HepG2 (cell line): ENCODE data around the gene SPAG7. TPM values are rescaled to one million over a fixed set of nuclear protein-coding genes. Genes with fewer than 3 reads are reported as not detected.

Experiments used
- BRF2 ChIP-seq: sonication (generic); formaldehyde crosslinking; IDR thresholded peaks from 2 replicates; pipeline ENCODE4 v1.8.1; 2022; ENCODE audit warnings: mild to moderate bottlenecking, missing genetic modification reagents
- CEBPB ChIP-seq: IDR thresholded peaks from 2 replicates; pipeline ENCODE4 v1.6.1; 2011; ENCODE audit warnings: low read depth, low read length, improper control_type of control experiment, borderline replicate concordance
- CHD4 ChIP-seq: fragments of 200-600 bp; sonication (generic); IDR thresholded peaks from 2 replicates; pipeline ENCODE4 v1.7.0; 2017; ENCODE audit warnings: mild to moderate bottlenecking, low read length, borderline replicate concordance
- HIVEP1 ChIP-seq: sonication (generic); formaldehyde crosslinking; IDR thresholded peaks from 2 replicates; pipeline ENCODE4 v1.4.0; 2020; ENCODE audit warnings: mild to moderate bottlenecking, missing genetic modification reagents
- HOXA3 ChIP-seq: sonication (generic); formaldehyde crosslinking; IDR thresholded peaks from 2 replicates; pipeline ENCODE4 v1.5.0; 2020; ENCODE audit warnings: missing genetic modification reagents
- KLF16 ChIP-seq, 2 experiments: sonication (generic) in 1 of 2; formaldehyde crosslinking in 1 of 2; IDR thresholded peaks; 2 replicates each; pipeline versions ENCODE4 v1.6.1 to v1.8.0; 2016 to 2023; ENCODE audit warnings: missing genetic modification reagents in 2 of 2, missing compliant biosample characterization in 1 of 2
- MNT ChIP-seq: fragments of 450-650 bp; IDR thresholded peaks from 2 replicates; pipeline ENCODE4 v1.6.1; 2016
- MTA1 ChIP-seq: sonication (generic); formaldehyde crosslinking; IDR thresholded peaks from 2 replicates; pipeline ENCODE4 v1.4.0; 2020; ENCODE audit warnings: missing genetic modification reagents, mild to moderate bottlenecking, borderline replicate concordance
- MTF1 ChIP-seq: sonication (generic); formaldehyde crosslinking; IDR thresholded peaks from 2 replicates; pipeline ENCODE4 v1.5.0; 2020; ENCODE audit warnings: missing genetic modification reagents
- POLR2A ChIP-seq, 2 experiments: IDR thresholded peaks; 2 replicates each; pipeline ENCODE4 v1.6.1; 2011; ENCODE audit warnings: low read depth in 2 of 2, low read length in 2 of 2, mild to moderate bottlenecking in 1 of 2, moderate library complexity in 1 of 2; ENCODE audit not compliant: insufficient read depth in 1 of 2
- SATB2 ChIP-seq: sonication (generic); formaldehyde crosslinking; IDR thresholded peaks from 2 replicates; pipeline ENCODE4 v1.5.0; 2020; ENCODE audit warnings: missing genetic modification reagents
- SP4 ChIP-seq: sonication (generic); formaldehyde crosslinking; IDR thresholded peaks from 2 replicates; pipeline ENCODE4 v1.8.1; 2023; ENCODE audit warnings: mild to moderate bottlenecking, missing genetic modification reagents
- TP53 ChIP-seq: sonication (generic); formaldehyde crosslinking; conservative IDR thresholded peaks from 2 replicates; pipeline ENCODE4 v1.4.0; 2020; ENCODE audit warnings: missing genetic modification reagents
- ZBTB3 ChIP-seq: sonication (generic); formaldehyde crosslinking; IDR thresholded peaks from 2 replicates; pipeline ENCODE4 v1.4.0; 2020; ENCODE audit warnings: low read depth, mild to moderate bottlenecking, moderate library complexity, missing genetic modification reagents, borderline replicate concordance
- ZFP62 ChIP-seq: sonication (generic); formaldehyde crosslinking; IDR thresholded peaks from 2 replicates; pipeline ENCODE4 v1.4.0; 2020; ENCODE audit warnings: missing genetic modification reagents
- ZMYM2 ChIP-seq: sonication (generic); formaldehyde crosslinking; IDR thresholded peaks from 2 replicates; pipeline ENCODE4 v1.8.0; 2022; ENCODE audit warnings: mild to moderate bottlenecking, missing genetic modification reagents
- ZNF124 ChIP-seq: sonication (generic); formaldehyde crosslinking; IDR thresholded peaks from 2 replicates; pipeline ENCODE4 v1.4.0; 2020; ENCODE audit warnings: missing genetic modification reagents
- ZNF20 ChIP-seq: sonication (generic); formaldehyde crosslinking; IDR thresholded peaks from 2 replicates; pipeline ENCODE4 v1.4.0; 2020; ENCODE audit warnings: mild to moderate bottlenecking, moderate library complexity, missing genetic modification reagents
- ZNF260 ChIP-seq: sonication (generic); formaldehyde crosslinking; IDR thresholded peaks from 2 replicates; pipeline ENCODE4 v1.4.0; 2020; ENCODE audit warnings: missing genetic modification reagents, low read depth, mild to moderate bottlenecking, borderline replicate concordance
- ZNF329 ChIP-seq: sonication (generic); formaldehyde crosslinking; IDR thresholded peaks from 2 replicates; pipeline ENCODE4 v1.9.0; 2021; ENCODE audit warnings: low read depth, mild to moderate bottlenecking, missing genetic modification reagents
- ZNF441 ChIP-seq: sonication (generic); formaldehyde crosslinking; IDR thresholded peaks from 2 replicates; pipeline ENCODE4 v1.7.0; 2021; ENCODE audit warnings: missing genetic modification reagents, borderline replicate concordance
- polyA plus RNA-seq, 8 experiments: library from polyadenylated mRNA; depleted of rRNA in 3 of 8; stranded (reverse) in 7 of 8; unstranded in 1 of 8; fragments of >200 nt; fragmentation: Illumina TruSeq in 4 of 8; extraction: Trizol in 4 of 8; gene quantifications; 2 replicates each; pipeline versions ENCODE4 v1.2.1 to v1.2.3, GENCODE V29; 2011 to 2016; ENCODE audit warnings: low read depth in 4 of 8, missing spikeins in 1 of 8, mixed read lengths in 1 of 8; ENCODE audit not compliant: insufficient read depth in 1 of 8
- total RNA-seq, 5 experiments: library from RNA; depleted of rRNA; stranded (reverse); fragments of >200 nt; fragmentation: Illumina TruSeq; extraction: Trizol; gene quantifications; 2 replicates each; pipeline ENCODE4 v1.2.3, GENCODE V29; 2016; ENCODE audit warnings: low read depth in 1 of 5
- TF ChIP-seq, protein P1 (sequence below): IDR thresholded peaks from 2 replicates; pipeline ENCODE4 v1.6.1; 2012; ENCODE audit warnings: low read length, improper control_type of control experiment
- TF ChIP-seq, protein P2 (sequence below): IDR thresholded peaks from 2 replicates; pipeline ENCODE4 v1.6.1; 2016; ENCODE audit warnings: low read depth, control low read depth

Gene SPAG7
- total and polyA plus RNA-seq, 2 of the 13 experiments (the other 11 are each of a cell fraction or from before 2014, with no cell fraction given): 51.0 to 59.0 TPM

DNA sequence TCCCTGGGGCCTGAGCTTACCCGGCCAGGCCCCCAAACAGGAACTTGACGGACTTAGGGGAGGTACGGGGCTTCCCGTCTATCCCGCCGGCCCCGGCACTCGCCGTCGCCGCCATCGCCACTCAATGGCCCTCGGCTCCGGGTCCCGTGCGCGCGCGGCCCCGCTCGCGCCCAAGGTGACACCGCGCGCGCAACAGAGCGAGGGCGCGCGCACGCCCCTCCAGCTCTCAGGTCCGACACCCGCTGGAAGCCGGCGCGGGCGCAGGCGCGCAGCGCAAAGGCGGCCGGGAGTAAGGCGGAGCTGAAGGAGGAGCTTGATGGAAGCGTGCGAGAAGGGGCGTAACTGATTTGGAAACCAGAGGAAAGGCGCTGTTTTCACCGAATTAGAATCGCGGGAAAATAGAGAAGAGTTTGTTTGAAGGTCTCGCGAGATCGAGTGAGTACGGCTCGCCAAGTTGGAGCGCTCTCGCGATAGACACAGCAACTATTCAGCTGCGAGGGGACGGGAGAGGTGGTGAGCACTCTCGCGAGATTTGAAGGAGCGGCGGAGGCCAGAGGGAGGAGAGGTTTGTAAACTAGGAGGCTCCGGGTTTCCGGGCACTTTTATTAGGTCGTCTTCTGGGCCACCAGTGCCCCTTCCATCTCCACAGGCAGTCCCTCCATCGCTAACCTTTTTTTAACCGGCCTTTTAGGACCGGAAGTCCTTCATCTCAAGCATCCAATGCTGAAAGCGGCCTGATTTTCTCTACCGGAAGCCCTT, 27.6 kb downstream of the SPAG7 start, which contains the start of the genes RNF167 and SLC25A11 (continued):
- no peak for TF ChIP-seq ZNF260
- TF ChIP-seq SP4: peak; percentile 82
- no peak for TF ChIP-seq ZNF124
- TF ChIP-seq SATB2 (CRISPR knock-in tag): no peak
- TF ChIP-seq, protein P1, sequence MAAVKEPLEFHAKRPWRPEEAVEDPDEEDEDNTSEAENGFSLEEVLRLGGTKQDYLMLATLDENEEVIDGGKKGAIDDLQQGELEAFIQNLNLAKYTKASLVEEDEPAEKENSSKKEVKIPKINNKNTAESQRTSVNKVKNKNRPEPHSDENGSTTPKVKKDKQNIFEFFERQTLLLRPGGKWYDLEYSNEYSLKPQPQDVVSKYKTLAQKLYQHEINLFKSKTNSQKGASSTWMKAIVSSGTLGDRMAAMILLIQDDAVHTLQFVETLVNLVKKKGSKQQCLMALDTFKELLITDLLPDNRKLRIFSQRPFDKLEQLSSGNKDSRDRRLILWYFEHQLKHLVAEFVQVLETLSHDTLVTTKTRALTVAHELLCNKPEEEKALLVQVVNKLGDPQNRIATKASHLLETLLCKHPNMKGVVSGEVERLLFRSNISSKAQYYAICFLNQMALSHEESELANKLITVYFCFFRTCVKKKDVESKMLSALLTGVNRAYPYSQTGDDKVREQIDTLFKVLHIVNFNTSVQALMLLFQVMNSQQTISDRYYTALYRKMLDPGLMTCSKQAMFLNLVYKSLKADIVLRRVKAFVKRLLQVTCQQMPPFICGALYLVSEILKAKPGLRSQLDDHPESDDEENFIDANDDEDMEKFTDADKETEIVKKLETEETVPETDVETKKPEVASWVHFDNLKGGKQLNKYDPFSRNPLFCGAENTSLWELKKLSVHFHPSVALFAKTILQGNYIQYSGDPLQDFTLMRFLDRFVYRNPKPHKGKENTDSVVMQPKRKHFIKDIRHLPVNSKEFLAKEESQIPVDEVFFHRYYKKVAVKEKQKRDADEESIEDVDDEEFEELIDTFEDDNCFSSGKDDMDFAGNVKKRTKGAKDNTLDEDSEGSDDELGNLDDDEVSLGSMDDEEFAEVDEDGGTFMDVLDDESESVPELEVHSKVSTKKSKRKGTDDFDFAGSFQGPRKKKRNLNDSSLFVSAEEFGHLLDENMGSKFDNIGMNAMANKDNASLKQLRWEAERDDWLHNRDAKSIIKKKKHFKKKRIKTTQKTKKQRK: no peak
- TF ChIP-seq BRF2 (CRISPR knock-in tag): no peak
- TF ChIP-seq CEBPB: no peak
- peak in 1 of 2 experiments; percentile 70; a peak in 2 of 4 replicates for TF ChIP-seq KLF16 (CRISPR knock-in tag; IDR thresholded peaks at IDR 0.05)
- no peak for TF ChIP-seq ZFP62 (CRISPR knock-in tag)
- TF ChIP-seq, protein P2, sequence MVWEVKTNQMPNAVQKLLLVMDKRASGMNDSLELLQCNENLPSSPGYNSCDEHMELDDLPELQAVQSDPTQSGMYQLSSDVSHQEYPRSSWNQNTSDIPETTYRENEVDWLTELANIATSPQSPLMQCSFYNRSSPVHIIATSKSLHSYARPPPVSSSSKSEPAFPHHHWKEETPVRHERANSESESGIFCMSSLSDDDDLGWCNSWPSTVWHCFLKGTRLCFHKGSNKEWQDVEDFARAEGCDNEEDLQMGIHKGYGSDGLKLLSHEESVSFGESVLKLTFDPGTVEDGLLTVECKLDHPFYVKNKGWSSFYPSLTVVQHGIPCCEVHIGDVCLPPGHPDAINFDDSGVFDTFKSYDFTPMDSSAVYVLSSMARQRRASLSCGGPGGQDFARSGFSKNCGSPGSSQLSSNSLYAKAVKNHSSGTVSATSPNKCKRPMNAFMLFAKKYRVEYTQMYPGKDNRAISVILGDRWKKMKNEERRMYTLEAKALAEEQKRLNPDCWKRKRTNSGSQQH: no peak
- no peak for TF ChIP-seq ZBTB3
- peak; percentile 55; the same call in 1 of the 2 replicates for TF ChIP-seq MNT
- TF ChIP-seq ZNF441 (CRISPR knock-in tag): peak; percentile 84
- TF ChIP-seq ZNF20 (CRISPR knock-in tag): no peak
- TF ChIP-seq MTA1 (CRISPR knock-in tag): 0 out of 2 replicates have a peak, but pooled peaks have one; percentile 20
- TF ChIP-seq MTF1 (CRISPR knock-in tag): no peak
- peak; percentile 67 to 90 for TF ChIP-seq POLR2A (IDR thresholded peaks at IDR 0.05; ENCODE audit: insufficient read depth in 1 of 2, low read depth in 2 of 2, low read length in 2 of 2)
- no peak for TF ChIP-seq HIVEP1
- TF ChIP-seq ZNF329 (CRISPR knock-in tag): no peak
- TF ChIP-seq TP53 (CRISPR knock-in tag): 0 out of 2 replicates have a peak, but pooled peaks have one; percentile 13
- peak; percentile 71 for TF ChIP-seq HOXA3 (CRISPR knock-in tag)
- TF ChIP-seq ZMYM2 (CRISPR knock-in tag): no peak
- no peak; the same call in 1 of the 2 replicates for TF ChIP-seq CHD4
